OCI-LY3 (cell line): ENCODE measurements around the gene HIPK2.

Experiments used
- EZH2phosphoT487 ChIP-seq: fragments of 200-600 bp; shearing (Covaris generic); IDR thresholded peaks from 2 replicates; pipeline ENCODE4 v1.6.1; 2018; ENCODE audit warnings: antibody characterized with exemption, mixed run types, low read depth
- TF ChIP-seq, protein P1 (sequence below): fragments of 200-600, 300-600 bp; sonication (generic); IDR thresholded peaks from 2 replicates; pipeline ENCODE4 v1.5.1; 2014; ENCODE audit warnings: antibody characterized with exemption, low read length, low read depth

DNA sequence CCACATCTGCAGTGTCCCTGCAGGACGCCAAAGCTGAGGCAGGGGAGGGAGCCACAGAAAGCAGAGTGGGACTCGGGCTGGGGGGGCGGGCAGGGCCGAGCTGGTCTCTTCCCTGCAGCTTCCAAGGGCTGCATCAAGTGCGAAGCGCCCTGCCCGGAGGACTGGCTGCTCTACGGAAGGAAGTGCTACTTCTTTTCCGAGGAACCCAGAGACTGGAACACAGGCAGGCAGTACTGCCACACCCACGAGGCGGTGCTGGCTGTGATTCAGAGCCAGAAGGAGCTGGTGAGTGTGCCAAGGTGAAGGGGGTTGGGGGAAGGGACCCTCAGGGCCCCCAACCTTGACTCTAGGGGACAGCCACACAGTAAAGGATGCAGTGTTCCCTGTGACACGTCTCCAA, 237.6 kb downstream of the HIPK2 start:
- no peak for TF ChIP-seq EZH2phosphoT487
- TF ChIP-seq, protein P1, sequence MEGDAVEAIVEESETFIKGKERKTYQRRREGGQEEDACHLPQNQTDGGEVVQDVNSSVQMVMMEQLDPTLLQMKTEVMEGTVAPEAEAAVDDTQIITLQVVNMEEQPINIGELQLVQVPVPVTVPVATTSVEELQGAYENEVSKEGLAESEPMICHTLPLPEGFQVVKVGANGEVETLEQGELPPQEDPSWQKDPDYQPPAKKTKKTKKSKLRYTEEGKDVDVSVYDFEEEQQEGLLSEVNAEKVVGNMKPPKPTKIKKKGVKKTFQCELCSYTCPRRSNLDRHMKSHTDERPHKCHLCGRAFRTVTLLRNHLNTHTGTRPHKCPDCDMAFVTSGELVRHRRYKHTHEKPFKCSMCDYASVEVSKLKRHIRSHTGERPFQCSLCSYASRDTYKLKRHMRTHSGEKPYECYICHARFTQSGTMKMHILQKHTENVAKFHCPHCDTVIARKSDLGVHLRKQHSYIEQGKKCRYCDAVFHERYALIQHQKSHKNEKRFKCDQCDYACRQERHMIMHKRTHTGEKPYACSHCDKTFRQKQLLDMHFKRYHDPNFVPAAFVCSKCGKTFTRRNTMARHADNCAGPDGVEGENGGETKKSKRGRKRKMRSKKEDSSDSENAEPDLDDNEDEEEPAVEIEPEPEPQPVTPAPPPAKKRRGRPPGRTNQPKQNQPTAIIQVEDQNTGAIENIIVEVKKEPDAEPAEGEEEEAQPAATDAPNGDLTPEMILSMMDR: no peak
